ENCODE data around the gene COASY.
A peak's percentile ranks its signal among the peaks of the same experiment; 100 is the strongest.

COASY gene

GRCh38 chr17:42561897-42562387 is at the start of gene COASY:
COASY (plus strand) TSS chr17:42562148; CDS start chr17:42562623, 475 bp downstream.
- peak; percentile 95 for DNase-seq

GRCh38 chr17:42512246-42512645 is 49.7 kb upstream of the COASY start:
- DNase-seq = no peak

- no peak for DNase-seq
Measured at GRCh38 chr17:42512733-42513251, 49.2 kb upstream of the COASY start.

GRCh38 chr17:42513686-42514085 is 48.3 kb upstream of the COASY start:
- no peak for DNase-seq

GRCh38 chr17:42514279-42514678 is 47.7 kb upstream of the COASY start:
- no peak for DNase-seq

GRCh38 chr17:42514867-42515266 is 47.1 kb upstream of the COASY start:
- no peak for DNase-seq

GRCh38 chr17:42517516-42517915 is 44.4 kb upstream of the COASY start:
- peak; percentile 82 for DNase-seq

GRCh38 chr17:42518046-42518754 is 43.7 kb upstream of the COASY start:
- DNase-seq = no peak

GRCh38 chr17:42518755-42519545 is 43.0 kb upstream of the COASY start:
- DNase-seq = no peak

GRCh38 chr17:42519546-42520491 is 42.1 kb upstream of the COASY start:
- DNase-seq = no peak

GRCh38 chr17:42520540-42520951 is 41.4 kb upstream of the COASY start:
- DNase-seq = peak; percentile 17

- no peak for DNase-seq
Measured at GRCh38 chr17:42521036-42521435, 40.9 kb upstream of the COASY start.

- DNase-seq = no peak
Measured at GRCh38 chr17:42521666-42522262, 40.2 kb upstream of the COASY start.

- DNase-seq = no peak
Measured at GRCh38 chr17:42522263-42522790, 39.6 kb upstream of the COASY start.

GRCh38 chr17:42522798-42523278 is 39.1 kb upstream of the COASY start:
- no peak for DNase-seq

GRCh38 chr17:42525221-42525620 is 36.7 kb upstream of the COASY start:
- no peak for DNase-seq

GRCh38 chr17:42526031-42526444 is 35.9 kb upstream of the COASY start:
- no peak for DNase-seq

GRCh38 chr17:42527932-42528331 is 34.0 kb upstream of the COASY start:
- DNase-seq = no peak

- DNase-seq = no peak
Measured at GRCh38 chr17:42529061-42529460, 32.9 kb upstream of the COASY start.

GRCh38 chr17:42530952-42531454 is 30.9 kb upstream of the COASY start:
- DNase-seq = no peak
